GM13977 (cell line): ENCODE data around the gene RILP.
A peak's percentile ranks its signal among the peaks of the same experiment; 100 is the strongest.

ENCODE experiments used
- DNase-seq: peaks from one replicate; pipeline ENCODE4 v3.0.0; 2012; ENCODE audit warnings: low spot score
- CTCF ChIP-seq: IDR thresholded peaks from 2 replicates; pipeline ENCODE4 v1.5.1; 2012; ENCODE audit warnings: mild to moderate bottlenecking, control low read depth; ENCODE audit not compliant: insufficient read depth; ENCODE audit errors: extremely low read depth, missing control alignments
- in situ Hi-C: fragments of 300-500 bp; cut with MboI; formaldehyde crosslinking; loops from one replicate; pipeline ENCODE4 v1.12.0; 2022; ENCODE audit warnings: low sequenced_read_pairs, low pct_unique_long_range_greater_than_20kb, mixed read lengths, inconsistent platforms; ENCODE audit not compliant: unreplicated experiment

Gene RILP

GRCh38 chr17:1629504-1630310 lies 20.0 kb downstream of the RILP start:
- peak; percentile 83 for DNase-seq
- in situ Hi-C loops, result loop anchor here (10.0 kb wide), 1 partner anchor 55 kb away; no protein-coding TSS in a partner anchor

GRCh38 chr17:1628856-1629503 lies 20.7 kb downstream of the RILP start:
- peak; percentile 49 for TF ChIP-seq CTCF
- in situ Hi-C loops, result no loop called here
- DNase-seq, result peak; percentile 99

More at GRCh38 chr17:1629504-1630310, 20.0 kb downstream of the RILP start:
- peak; percentile 88 for TF ChIP-seq CTCF

- in situ Hi-C loops, result no loop called here
- TF ChIP-seq CTCF, result no peak
- DNase-seq, result peak; percentile 97
These were observed 21.4 kb downstream of the RILP start, which contains the start of gene SLC43A2 for GRCh38 chr17:1627982-1628855. TSS of gene SLC43A2 (minus strand) at chr17:1628834. CDS start at chr17:1627874, 960 bp downstream.

- in situ Hi-C loops, result no loop called here
- peak; percentile 60 for DNase-seq
- TF ChIP-seq CTCF, result no peak
These were observed 22.3 kb downstream of the RILP start for GRCh38 chr17:1627182-1627981.

DNA sequence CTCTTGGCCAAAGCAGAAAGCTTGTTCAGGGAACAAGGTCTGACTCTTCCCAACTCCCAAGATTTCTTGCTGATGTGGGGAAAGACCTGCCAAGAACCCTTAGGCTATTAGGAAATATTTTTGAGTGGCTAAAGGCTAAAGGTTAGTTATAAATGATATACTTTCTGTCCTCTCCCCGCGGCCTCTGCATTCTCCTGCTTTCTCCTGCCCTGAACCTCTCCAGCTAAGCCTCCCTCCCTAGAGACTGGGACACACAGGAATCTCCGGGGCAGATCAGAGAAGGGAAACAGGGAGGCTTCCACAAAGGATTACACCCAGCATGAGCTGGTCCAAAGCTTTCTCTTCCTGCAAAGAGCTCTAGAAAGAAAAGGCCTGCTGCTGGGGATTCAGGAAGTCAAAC lies 23.3 kb downstream of the RILP start:
- DNase-seq, result no peak
- no peak for TF ChIP-seq CTCF
- in situ Hi-C loops, result no loop called here
